ENCODE results near the gene ARHGAP22. TPM values are rescaled to one million over a fixed set of nuclear protein-coding genes. Genes with fewer than 3 reads are reported as not detected.

The ARHGAP22 gene
- polyA plus RNA-seq, 5 donors: 1.3 to 3.1 (median 2.5) TPM

DNA sequence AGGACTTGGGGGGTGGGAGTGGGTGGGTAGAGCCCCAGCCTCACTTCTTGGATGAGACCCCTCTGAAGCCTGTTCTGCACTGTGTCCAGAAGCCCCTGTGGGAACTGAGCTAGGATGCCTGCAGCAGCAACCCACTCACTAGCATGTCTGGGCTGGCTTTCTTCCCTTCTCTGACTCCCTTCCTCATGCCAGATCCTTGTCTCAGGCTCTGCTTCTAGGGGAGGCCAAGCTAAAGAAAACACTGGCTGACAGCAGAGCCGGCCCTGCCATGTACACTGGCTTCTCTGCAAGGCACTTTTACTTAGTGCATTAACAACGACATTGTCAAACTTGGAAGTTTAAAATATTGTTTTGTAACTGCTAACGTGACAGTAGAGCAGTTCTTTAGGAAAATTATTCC, 50.2 kb downstream of the ARHGAP22 start:
- no peak for DNase-seq

GRCh38 chr10:48554246-48554645, 50.6 kb downstream of the ARHGAP22 start:
- DNase-seq: no peak

GRCh38 chr10:48552946-48553564, 51.8 kb downstream of the ARHGAP22 start:
- no peak for DNase-seq

DNA sequence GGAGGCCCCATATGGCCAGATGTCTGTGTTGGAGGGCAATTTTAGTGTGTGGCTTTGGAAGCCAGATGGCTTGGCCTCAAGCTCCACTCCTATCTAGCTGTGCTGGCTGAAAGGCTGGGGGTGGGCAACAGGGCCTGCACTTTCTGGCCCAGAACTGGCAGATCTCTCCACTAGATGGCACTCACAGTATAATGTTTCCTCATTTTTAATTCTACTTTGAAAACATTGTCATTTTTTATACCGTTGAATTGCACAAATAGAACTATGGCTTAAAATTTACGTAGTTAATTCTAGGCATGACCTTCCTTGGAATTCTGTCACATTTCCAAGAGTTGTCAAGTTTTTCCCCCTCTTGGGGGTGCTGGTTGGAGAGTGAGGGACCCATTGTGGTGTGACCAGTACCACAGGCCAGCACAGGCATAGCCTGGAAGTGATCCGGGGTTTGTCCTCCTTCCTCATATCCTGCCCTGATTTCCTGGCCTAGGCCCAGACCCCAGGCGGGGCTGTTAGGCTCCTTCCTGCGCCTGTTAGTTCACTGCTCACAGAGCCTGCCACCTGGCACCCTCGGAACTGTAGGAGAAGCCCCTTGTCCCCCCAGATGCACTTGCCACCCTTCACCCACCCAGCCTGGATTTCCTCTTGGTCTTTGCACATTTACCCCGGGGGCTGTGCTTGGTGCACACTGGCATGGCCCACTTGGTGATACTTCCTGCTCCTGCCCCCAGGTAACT, 52.8 kb downstream of the ARHGAP22 start:
- DNase-seq: peak; percentile 37 to 53

GRCh38 chr10:48550977-48551376, 53.9 kb downstream of the ARHGAP22 start:
- no peak for DNase-seq

DNA sequence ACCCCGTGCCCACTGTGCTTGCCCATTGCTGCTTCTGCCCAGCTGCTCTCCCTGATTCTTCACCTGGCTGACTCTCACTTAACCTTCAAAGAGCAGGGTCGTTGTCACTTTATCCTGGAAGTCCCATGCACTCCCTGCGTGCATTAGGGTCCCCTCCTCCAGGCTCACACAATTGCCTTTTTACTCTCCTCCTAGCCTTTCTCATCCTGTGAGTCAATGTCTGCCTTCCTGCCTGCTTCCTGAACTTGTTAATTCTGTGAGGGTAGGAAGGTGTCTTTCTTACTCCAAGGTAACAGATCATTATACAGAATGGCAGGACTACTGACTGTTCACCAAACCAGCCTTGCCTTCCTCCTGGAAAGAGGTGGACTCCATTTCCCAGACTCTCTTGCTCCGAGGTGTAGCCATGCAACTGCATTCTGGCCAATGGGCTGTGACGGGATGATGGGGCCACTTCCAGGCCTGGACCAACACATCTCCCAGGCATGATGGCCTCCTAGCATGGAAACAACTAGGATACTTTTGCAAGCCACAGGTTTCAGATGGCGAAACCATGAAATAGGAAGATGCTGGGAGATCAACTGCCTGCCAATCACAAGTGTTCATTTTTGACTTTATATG, 54.7 kb downstream of the ARHGAP22 start:
- DNase-seq: no peak

DNA sequence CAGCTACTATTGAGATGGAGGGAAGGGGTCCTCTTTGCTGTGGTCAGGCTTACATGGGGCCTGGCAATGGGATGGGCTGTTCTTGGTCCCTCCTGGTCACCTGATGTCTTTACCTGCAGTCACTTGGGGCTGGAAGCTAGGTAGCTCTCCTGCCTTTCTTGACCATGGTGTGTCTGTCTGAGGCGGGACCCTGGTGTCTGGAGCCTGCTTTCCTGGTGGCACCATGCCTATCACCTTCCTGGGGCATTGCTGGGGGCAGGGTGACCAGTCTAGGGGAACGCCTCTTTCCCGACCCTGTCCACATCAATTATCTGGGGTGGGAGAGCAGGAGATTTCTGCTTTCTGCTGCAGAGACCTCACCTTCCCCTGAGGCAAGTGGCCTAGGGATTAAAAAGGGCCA, 55.6 kb downstream of the ARHGAP22 start:
- DNase-seq: no peak

DNA sequence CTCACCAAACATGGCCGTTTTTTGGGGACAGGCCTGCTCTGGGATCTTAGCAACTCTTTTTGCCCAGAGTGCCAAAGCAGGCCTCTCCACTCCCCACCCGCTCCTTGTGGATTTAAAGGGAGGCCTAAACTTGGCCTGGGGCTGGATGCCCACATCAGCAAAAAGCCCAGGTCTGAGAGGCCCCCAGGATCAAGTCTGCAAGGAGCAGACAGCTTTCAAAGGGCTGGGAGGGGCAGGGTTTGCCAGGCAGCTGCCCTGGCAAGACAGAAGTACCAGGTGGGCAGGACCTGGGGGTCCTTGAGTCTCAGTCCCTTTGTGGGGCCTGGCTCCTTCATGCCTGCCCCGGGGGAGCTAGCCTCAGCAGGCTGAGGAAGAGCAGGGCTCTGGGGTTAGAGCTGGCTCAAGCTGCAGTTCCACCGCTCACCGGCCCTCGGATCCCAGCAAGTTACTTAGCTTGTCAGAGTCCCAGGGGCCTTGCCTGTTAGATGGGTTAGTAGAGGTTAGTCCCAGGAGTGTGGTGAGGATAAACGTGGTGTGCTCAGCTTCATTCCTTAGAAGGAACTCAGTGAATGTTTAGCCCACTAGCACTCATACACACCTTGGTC, 56.2 kb downstream of the ARHGAP22 start:
- DNase-seq: no peak

DNA sequence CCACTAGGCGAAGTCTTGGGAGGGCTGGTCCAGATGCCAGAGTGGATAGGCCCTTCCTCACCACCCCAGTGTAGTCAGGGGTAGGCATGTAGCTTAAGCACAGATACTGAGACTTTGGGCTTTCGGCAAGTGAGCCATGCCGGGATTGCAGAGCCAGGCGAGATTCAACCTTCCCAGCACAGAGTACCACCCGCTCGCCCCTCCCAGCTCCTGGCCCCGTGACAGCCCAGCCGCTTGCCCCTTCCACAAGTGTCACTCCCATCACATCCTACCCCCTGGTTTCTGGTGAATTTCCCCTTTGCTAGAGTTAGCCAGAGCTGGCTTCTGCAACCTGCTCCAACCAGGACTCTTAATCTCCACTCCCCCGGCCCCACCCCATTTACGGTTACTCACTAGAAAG, 56.9 kb downstream of the ARHGAP22 start:
- no peak for DNase-seq

DNA sequence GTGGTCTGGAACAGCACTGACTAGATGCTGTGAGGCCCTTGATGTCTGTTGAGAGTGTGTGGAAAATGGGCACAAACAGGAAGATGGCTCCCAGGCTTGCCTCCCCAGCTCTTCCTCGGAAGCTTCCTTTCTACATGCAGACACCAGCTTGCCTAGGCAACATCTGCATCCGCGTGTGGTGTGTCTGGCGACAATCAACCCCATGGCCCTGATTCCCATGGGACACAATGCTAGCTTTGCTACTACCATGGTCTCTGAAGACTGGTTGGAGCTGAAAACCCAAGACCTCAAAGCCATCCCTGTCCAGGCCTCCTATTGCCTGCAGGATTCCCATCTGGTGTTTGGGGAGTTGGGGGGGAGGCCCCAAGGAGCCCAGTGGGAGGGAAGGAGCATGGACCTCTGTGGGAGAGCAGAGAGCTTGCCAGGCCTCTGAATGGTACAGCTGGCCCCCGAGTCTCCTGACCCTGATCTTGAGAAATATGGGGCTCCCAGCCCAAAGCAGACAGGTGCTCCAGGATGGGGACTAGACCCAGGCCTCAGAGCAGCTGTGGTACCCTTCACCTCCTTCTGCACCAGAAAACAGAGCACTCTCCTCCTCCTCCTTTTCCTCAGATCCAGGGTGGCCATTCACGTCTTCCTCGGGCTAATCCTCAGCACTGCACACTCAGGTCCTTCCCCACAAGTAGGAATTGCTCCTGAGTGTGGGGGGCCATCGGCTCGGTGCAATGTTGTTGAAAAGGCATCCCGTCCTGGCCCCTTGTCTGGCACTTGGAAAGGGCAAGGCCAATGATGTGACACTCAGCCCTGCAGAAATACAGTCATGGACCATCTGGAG, 57.6 kb downstream of the ARHGAP22 start:
- no peak for DNase-seq

DNA sequence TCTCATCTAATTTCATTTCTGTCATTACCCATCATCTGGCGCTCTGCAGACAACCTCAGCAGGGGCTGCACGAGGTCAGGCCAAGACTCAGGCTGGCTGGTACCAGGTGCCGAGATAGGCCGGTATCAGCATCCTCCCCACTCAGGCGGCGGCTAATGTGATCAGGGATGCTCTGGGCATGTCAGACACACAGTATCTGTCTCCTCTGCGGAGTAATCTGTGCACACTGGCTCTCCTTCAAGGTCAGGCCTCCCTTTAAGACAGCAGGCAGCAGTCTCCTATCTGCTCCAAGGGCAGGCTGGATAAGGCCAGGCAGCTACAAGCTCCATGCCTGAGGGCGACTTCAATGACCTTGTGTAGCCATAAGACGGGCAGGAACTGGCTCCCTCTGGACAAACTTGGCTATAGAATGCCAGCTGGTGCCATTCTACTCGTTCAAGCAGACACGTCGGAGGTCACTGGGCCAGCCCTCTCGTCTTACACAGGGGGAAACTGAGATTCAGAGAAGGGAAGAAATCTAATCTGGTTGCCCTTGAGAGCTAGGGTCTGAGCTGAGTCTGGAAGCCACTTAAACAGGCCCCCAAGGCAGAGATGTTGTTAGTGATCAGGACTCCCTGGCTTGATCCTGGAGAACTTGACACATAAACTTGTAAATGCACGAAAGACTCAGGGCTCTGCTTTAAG, 59.3 kb downstream of the ARHGAP22 start:
- no peak for DNase-seq

DNA sequence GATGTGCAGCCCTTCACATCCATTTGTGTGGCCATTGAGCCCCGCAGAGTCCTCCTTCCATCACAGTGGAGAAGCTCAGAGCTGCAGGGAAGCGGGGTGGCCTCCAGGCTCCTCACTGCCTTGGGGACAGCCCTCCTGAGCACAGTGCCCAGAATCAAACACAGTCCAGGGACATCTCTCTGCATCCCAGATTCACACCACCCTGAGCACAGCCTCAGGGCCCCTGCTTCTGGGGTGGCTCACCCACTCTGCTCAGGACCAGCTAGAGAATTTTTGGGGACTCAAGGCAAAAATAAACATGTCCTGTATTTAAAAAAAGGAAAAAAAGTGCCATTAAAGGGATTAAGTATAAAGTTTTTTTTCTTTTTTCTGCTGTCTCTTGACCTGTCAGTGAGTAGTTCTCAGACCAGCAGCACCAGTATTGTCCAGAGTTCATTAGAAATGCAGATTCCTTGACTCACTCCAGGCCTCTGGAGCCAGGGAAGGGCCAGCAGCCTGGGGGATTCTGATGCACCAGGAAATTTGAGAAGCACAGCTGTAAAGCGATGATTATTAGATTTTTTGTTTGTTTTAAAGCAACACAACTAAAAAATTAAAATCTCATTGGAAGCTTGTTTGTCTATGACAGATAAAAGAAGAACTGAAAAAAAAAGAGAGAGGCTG, 61.6 kb downstream of the ARHGAP22 start:
- no peak for DNase-seq

DNA sequence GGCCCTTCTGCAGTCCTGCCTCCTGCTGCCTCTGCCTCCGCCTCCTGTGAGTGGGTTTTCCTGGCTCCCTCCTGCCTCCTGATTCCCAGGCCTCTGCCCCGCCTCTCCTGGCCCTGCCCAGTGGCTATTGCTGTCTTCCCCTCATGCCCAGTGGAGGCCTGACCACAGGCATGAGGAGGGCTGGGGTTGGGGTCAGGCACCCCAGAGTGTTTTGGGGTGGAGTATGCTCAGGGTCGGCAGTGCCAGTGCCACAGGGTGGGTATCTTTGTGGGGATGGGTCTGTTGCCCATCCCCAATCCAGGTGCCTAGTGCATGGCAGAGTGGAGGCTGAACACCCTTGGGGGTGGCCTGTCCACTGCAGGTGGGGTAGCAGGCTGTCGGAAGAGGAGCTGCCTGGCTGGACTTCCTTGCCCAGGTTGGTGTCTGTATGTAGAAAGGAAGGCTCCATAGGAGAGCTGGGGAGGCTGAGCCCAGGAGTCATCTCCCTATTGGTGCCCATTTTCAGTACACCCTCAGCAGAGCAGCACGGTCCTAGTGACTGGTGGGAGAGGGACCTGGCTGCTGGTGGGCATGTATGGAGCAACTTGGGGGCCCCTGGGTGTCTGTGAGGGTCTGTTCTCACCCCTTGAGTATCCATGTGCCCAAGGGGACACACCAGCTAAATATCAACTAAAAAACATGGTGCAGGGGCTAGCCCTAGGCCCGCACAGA, 62.2 kb downstream of the ARHGAP22 start:
- no peak for DNase-seq

- no peak for DNase-seq
Measured at GRCh38 chr10:48541144-48541795, 63.6 kb downstream of the ARHGAP22 start.

- no peak for DNase-seq
Measured at GRCh38 chr10:48538611-48539010, 66.3 kb downstream of the ARHGAP22 start.

- peak; percentile 55 to 60 for DNase-seq
Measured at GRCh38 chr10:48536916-48537890, 67.7 kb downstream of the ARHGAP22 start.

DNA sequence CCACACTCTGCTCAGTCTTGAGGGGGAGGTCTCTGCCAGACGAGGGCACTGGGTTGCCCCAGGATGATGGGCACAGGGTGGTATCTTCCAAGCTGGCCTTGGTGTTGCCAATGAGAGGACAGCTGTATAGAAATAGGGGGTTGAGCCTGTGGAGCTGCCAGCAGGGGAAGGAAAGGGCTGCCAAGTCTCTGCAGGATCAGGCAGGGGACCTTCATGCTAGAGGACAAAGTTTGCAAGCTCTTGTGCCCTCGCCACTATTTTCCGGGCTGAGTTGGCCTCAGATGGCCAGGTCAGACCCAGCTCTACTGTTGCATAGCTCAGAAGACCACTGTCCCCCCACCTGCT, 68.7 kb downstream of the ARHGAP22 start:
- DNase-seq: no peak

GRCh38 chr10:48535416-48536155, 69.3 kb downstream of the ARHGAP22 start:
- no peak for DNase-seq

Measured in right lung (tissue), 5 donors.